ENCODE measurements around the gene CYP4B1. TPM values are rescaled to one million over a fixed set of nuclear protein-coding genes. Genes with fewer than 3 reads are reported as not detected.

The CYP4B1 gene
- total RNA-seq, 1 experiment from 2014 or later: not detected

- H3K27ac Mint-ChIP-seq: no peak overlapping the region
- Histone ChIP-seq H3K27me3 (ENCODE audit: insufficient read depth, low read length) (no peaks in the 10 kb centered on the region), H3K79me2 (ENCODE audit: insufficient read depth, low read length) (no peaks in the 10 kb centered on the region), H3K4me2 (ENCODE audit: insufficient read depth, insufficient read length, low read length) (no peak overlapping the region), H3K4me1 (ENCODE audit: insufficient read depth, low read length) (no peaks in the 10 kb centered on the region), H3K9ac (ENCODE audit: extremely low read depth, insufficient read length, low read length) (no peak overlapping the region), H2BK20ac (ENCODE audit: low read depth, low read length, poor library complexity, severe bottlenecking) (no peak overlapping the region), H2BK12ac (ENCODE audit: insufficient read length, low read depth, low read length) (no peak overlapping the region), H3K56ac (ENCODE audit: insufficient read length, low read depth, low read length) (no peak overlapping the region), H2BK15ac (ENCODE audit: low read depth, low read length) (no peak overlapping the region), H3K18ac (ENCODE audit: insufficient read length, low read depth, low read length) (no peak overlapping the region), H2AK5ac (ENCODE audit: insufficient read length, low read length) (no peak overlapping the region), H4K20me1 (ENCODE audit: control insufficient read depth, insufficient read depth, insufficient read length) (no peaks in the 10 kb centered on the region), H4K5ac (ENCODE audit: insufficient read length, low read depth, low read length) (no peak overlapping the region), H2AFZ (ENCODE audit: low read length) (no peak overlapping the region), H3K9me3 (ENCODE audit: control insufficient read depth, low read depth, low read length) (no peaks in the 10 kb centered on the region), H3T11ph (ENCODE audit: low read length) (no peak overlapping the region), H3K23me2 (ENCODE audit: insufficient read length, low read depth, low read length, poor library complexity, severe bottlenecking) (no peaks in the 10 kb centered on the region), H3K79me1 (ENCODE audit: insufficient read depth, low read depth, low read length, poor library complexity, severe bottlenecking) (no peaks in the 10 kb centered on the region), H3K4ac (ENCODE audit: low read depth, low read length) (no peak overlapping the region), H3K14ac (ENCODE audit: insufficient read depth, low read length) (no peak overlapping the region), H2BK120ac (ENCODE audit: low read depth, low read length, poor library complexity, severe bottlenecking) (no peak overlapping the region), H3K27ac (ENCODE audit: insufficient read length, low read depth, low read length) (no peak overlapping the region), H2BK5ac (ENCODE audit: insufficient read length, low read length) (no peak overlapping the region), H4K8ac (replicated peaks; ENCODE audit: insufficient read length, low read depth, low read length) (no peak overlapping the region), H3K23ac (ENCODE audit: insufficient read length, low read depth, low read length) (no peak overlapping the region), H4K91ac (ENCODE audit: insufficient read length, low read depth, low read length) (no peak overlapping the region)
- no CpG with 5 or more reads among the region's 3 CpGs for WGBS (ENCODE audit: extremely low coverage, insufficient read length, low lambda C conversion rate)
- no peak overlapping the region for H3K4me3 Mint-ChIP-seq
- H3K36me3 Mint-ChIP-seq (ENCODE audit: insufficient read depth in 1 of 3, low read depth in 3 of 3): peaks cover 0 to 3% (median 3%) of the 10 kb centered on the region in 3 experiments; a peak in 3 of 7 replicates
- no peak for DNase-seq
- TF ChIP-seq CTCF (conservative IDR thresholded peaks at IDR 0.05): no peak
- peaks cover 21% of the 10 kb centered on the region for H3K27me3 Mint-ChIP-seq (ENCODE audit: low read depth)
- H3K9me3 Mint-ChIP-seq: peaks cover 8 to 21% of the 10 kb centered on the region in 2 experiments
- H3K4me1 Mint-ChIP-seq: peaks cover 19 to 23% of the 10 kb centered on the region in 2 experiments
Observed at GRCh38 chr1:46793126-46793525, 5.7 kb upstream of the CYP4B1 start.
